HEK293 (cell line): ENCODE data around the gene SLC5A4.

Source experiments
- CTCF ChIP-seq: fragments of 450-650 bp; formaldehyde crosslinking; IDR thresholded peaks from 2 replicates; pipeline ENCODE4 v1.5.1; 2016; ENCODE audit warnings: missing biosample characterization, missing genetic modification characterization
- HOXA7 ChIP-seq: sonication (generic); formaldehyde crosslinking; IDR thresholded peaks from 2 replicates; pipeline ENCODE4 v1.8.1; 2022; ENCODE audit warnings: missing genetic modification reagents, borderline replicate concordance
- YY1 ChIP-seq: fragments of 450-650 bp; formaldehyde crosslinking; IDR thresholded peaks from 2 replicates; pipeline ENCODE4 v1.5.1; 2018; ENCODE audit warnings: missing biosample characterization, missing genetic modification characterization
- ZBTB8A ChIP-seq: fragments of 450-650 bp; formaldehyde crosslinking; IDR thresholded peaks from 2 replicates; pipeline ENCODE4 v1.5.1; 2016; ENCODE audit warnings: missing biosample characterization, missing genetic modification characterization
- ZNF146 ChIP-seq: fragments of 450-650 bp; formaldehyde crosslinking; IDR thresholded peaks from 2 replicates; pipeline ENCODE4 v1.5.1; 2016; ENCODE audit warnings: missing biosample characterization, missing genetic modification characterization
- ZNF174 ChIP-seq: fragments of 450-650 bp; formaldehyde crosslinking; IDR thresholded peaks from 2 replicates; pipeline ENCODE4 v1.5.0; 2017; ENCODE audit warnings: missing biosample characterization, mild to moderate bottlenecking, missing genetic modification characterization
- ZNF423 ChIP-seq: fragments of 450-650 bp; formaldehyde crosslinking; IDR thresholded peaks from 2 replicates; pipeline ENCODE4 v1.5.1; 2016; ENCODE audit warnings: missing biosample characterization, missing genetic modification characterization
- ZNF510 ChIP-seq: fragments of 450-650 bp; formaldehyde crosslinking; IDR thresholded peaks from 2 replicates; pipeline ENCODE4 v1.5.1; 2018; ENCODE audit warnings: mild to moderate bottlenecking, missing genetic modification characterization, missing biosample characterization; ENCODE audit not compliant: insufficient replicate concordance
- ZNF580 ChIP-seq: fragments of 450-650 bp; formaldehyde crosslinking; IDR thresholded peaks from 2 replicates; pipeline ENCODE4 v1.5.1; 2016; ENCODE audit warnings: missing biosample characterization, missing genetic modification characterization
- ZNF768 ChIP-seq: fragments of 450-650 bp; formaldehyde crosslinking; IDR thresholded peaks from 2 replicates; pipeline ENCODE4 v1.5.1; 2018; ENCODE audit warnings: missing biosample characterization, mild to moderate bottlenecking, missing genetic modification characterization
- ZNF792 ChIP-seq: fragments of 450-650 bp; formaldehyde crosslinking; IDR thresholded peaks from 2 replicates; pipeline ENCODE4 v1.5.1; 2016; ENCODE audit warnings: missing biosample characterization, missing genetic modification characterization
- ZXDB ChIP-seq: fragments of 450-650 bp; formaldehyde crosslinking; IDR thresholded peaks from 2 replicates; pipeline ENCODE4 v1.5.1; 2016; ENCODE audit warnings: missing biosample characterization, missing genetic modification characterization
- TF ChIP-seq, protein P1 (sequence below): fragments of 450-650 bp; IDR thresholded peaks from 2 replicates; pipeline ENCODE4 v1.5.1; 2018; ENCODE audit warnings: missing biosample characterization, missing genetic modification characterization

GRCh38 chr22:32226326-32227104 is 28.6 kb downstream of the SLC5A4 start:
- TF ChIP-seq CTCF (tag by site-specific recombination) (no peak), ZNF580 (tag by site-specific recombination) (no peak), ZNF146 (tag by site-specific recombination) (no peak), YY1 (tag by site-specific recombination) (no peak), ZBTB8A (tag by site-specific recombination) (no peak), ZNF174 (tag by site-specific recombination) (no peak), ZXDB (tag by site-specific recombination) (no peak), ZNF792 (tag by site-specific recombination) (no peak), HOXA7 (no peak), ZNF510 (no peak), ZNF768 (no peak), ZNF423 (tag by site-specific recombination) (no peak)
- TF ChIP-seq, protein P1, sequence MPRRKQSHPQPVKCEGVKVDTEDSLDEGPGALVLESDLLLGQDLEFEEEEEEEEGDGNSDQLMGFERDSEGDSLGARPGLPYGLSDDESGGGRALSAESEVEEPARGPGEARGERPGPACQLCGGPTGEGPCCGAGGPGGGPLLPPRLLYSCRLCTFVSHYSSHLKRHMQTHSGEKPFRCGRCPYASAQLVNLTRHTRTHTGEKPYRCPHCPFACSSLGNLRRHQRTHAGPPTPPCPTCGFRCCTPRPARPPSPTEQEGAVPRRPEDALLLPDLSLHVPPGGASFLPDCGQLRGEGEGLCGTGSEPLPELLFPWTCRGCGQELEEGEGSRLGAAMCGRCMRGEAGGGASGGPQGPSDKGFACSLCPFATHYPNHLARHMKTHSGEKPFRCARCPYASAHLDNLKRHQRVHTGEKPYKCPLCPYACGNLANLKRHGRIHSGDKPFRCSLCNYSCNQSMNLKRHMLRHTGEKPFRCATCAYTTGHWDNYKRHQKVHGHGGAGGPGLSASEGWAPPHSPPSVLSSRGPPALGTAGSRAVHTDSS (tag by site-specific recombination) = no peak
